ENCODE measurements around the gene CCR5. TPM values are rescaled to one million over a fixed set of nuclear protein-coding genes. Genes with fewer than 3 reads are reported as not detected.
A peak's percentile ranks its signal among the peaks of the same experiment; 100 is the strongest.

The CCR5 gene
- total RNA-seq, 1 donor from 2014 or later = 2.2 TPM

GRCh38 chr3:46406788-46407611 is 36.3 kb downstream of the CCR5 start, which contains the start of the genes CCR5AS and CCRL2:
TSS of gene CCR5AS (minus strand) at chr3:46407066.
TSS of gene CCRL2 (plus strand) at chr3:46407259. CDS start at chr3:46408080, 821 bp downstream.
- DNase-seq (ENCODE audit: low spot score) = peak; percentile 35

GRCh38 chr3:46407970-46408369 is 37.2 kb downstream of the CCR5 start:
- DNase-seq (ENCODE audit: low spot score) = no peak

- DNase-seq (ENCODE audit: low spot score) = no peak
Measured at GRCh38 chr3:46408853-46409252, 38.1 kb downstream of the CCR5 start.

GRCh38 chr3:46409739-46410489 is 39.2 kb downstream of the CCR5 start:
- no peak for DNase-seq (ENCODE audit: low spot score)

- DNase-seq (ENCODE audit: low spot score) = no peak
Measured at GRCh38 chr3:46410669-46411068, 39.9 kb downstream of the CCR5 start.

GRCh38 chr3:46411271-46411670 is 40.5 kb downstream of the CCR5 start:
- DNase-seq (ENCODE audit: low spot score) = no peak

- DNase-seq (ENCODE audit: low spot score) = no peak
Measured at GRCh38 chr3:46412786-46413298, 42.1 kb downstream of the CCR5 start.

GRCh38 chr3:46413951-46414350 is 43.2 kb downstream of the CCR5 start:
- DNase-seq (ENCODE audit: low spot score) = no peak

- no peak for DNase-seq (ENCODE audit: low spot score)
Measured at GRCh38 chr3:46414739-46415138, 44.0 kb downstream of the CCR5 start.

- no peak for DNase-seq (ENCODE audit: low spot score)
Measured at GRCh38 chr3:46416125-46416810, 45.5 kb downstream of the CCR5 start.

GRCh38 chr3:46416811-46417510 is 46.2 kb downstream of the CCR5 start:
- DNase-seq (ENCODE audit: low spot score) = no peak

- DNase-seq (ENCODE audit: low spot score) = no peak
Measured at GRCh38 chr3:46417841-46418611, 47.3 kb downstream of the CCR5 start.

GRCh38 chr3:46419816-46420215 is 49.1 kb downstream of the CCR5 start:
- no peak for DNase-seq (ENCODE audit: low spot score)

GRCh38 chr3:46420931-46421330 is 50.2 kb downstream of the CCR5 start:
- DNase-seq (ENCODE audit: low spot score) = no peak

GRCh38 chr3:46422617-46423016 is 51.9 kb downstream of the CCR5 start:
- no peak for DNase-seq (ENCODE audit: low spot score)

GRCh38 chr3:46423588-46423987 is 52.8 kb downstream of the CCR5 start:
- no peak for DNase-seq (ENCODE audit: low spot score)
